RPMI8226 (cell line): ENCODE results near the gene PTPRT.

Experiments
- DNase-seq: peaks from one replicate; pipeline ENCODE4 v3.0.0-alpha.2; 2015

The PTPRT gene

DNA sequence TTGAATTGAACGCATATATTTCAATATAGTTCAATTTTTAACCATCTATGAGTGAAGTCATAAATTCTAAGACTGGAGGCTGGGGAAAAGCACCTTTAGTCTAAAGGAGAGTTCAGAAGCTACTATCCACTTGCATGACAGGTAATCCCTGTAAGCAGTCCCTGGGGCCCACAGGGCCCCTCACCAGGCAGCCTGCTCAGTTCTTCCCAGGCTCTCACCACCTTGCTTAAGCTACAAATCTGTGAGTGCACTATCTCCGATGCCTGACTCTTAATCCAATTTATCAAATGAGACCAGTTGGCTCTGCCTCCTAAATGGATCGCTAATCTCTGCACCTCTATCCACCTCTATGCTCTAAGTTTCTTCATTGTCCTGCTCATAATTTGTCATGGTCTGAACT lies 413.8 kb downstream of the PTPRT start:
- no peak for DNase-seq

DNA sequence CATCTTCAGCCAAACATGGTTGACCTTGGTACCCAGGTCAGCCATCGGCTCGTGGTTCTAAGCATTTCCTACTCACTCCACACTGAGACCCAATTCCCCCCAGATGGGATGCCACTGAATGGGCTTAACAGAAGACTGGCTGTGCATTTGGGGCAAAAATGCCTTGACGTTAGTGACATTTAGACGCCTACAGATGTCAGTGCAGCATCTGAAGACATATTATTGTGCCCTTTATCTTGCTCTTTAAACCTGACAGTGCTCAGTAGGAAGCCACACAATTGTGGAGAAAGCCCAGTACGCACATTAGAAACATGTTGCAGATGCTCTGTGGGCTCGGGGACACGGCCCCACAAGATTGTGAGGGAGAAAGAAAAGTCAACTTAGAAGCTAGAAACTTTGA lies 414.7 kb downstream of the PTPRT start:
- no peak for DNase-seq

DNA sequence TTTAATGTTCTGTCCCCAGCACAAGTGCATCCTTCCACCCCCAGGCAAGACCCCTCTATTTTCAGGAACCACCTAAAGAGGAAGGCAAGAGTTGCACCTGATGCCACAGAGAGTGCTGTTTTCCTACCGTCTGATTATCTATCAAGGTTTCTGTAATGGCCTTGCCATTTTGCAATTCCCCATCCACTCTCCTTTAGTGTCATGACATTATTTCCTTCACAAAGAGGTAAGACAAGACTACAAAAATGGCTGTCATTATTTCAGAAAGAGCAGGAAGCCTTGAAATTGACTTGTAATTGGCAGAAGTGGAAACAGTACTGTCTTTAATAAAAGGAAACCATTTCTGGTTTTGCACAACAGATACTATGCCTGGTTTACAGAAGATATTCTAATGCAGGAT lies 426.7 kb downstream of the PTPRT start:
- no peak for DNase-seq

DNA sequence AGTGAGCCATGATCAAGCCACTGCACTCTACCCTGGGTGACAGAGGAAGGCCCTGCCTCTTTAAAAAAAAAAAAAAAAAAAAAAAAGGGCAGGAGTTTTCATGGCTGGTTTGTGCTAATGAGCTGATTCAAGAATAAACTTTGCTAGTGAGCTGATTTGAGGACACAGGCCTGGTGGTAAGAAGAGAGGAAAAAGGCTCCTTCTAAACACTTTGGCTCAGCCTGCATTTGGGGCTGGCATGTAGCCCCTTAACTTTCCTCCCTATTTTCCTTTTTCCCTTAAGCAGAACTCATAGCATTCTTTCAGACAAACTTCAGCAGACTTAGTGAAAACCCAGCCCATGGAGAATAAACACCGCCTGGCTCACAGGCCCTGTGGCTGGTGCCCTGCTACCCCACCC lies 432.7 kb downstream of the PTPRT start:
- no peak for DNase-seq

DNA sequence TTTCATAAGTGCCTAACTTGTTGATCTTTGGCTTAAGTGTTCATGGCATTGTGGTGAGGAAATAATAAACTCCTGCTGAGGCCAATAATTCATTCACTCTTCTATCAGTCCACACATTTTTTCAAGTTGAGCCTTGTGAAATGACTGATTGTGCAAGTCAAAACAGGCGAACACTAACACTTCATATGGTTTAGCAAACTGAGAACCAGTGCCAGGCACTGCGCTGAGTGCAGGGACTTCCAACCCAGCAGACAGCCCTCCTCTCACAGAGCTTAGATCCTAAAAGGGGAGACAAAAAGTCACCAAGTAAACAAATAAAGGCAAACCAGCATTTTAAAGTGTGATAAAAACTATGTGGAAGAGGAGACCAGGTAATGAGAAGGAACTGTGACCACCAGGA lies 435.0 kb downstream of the PTPRT start:
- no peak for DNase-seq

DNA sequence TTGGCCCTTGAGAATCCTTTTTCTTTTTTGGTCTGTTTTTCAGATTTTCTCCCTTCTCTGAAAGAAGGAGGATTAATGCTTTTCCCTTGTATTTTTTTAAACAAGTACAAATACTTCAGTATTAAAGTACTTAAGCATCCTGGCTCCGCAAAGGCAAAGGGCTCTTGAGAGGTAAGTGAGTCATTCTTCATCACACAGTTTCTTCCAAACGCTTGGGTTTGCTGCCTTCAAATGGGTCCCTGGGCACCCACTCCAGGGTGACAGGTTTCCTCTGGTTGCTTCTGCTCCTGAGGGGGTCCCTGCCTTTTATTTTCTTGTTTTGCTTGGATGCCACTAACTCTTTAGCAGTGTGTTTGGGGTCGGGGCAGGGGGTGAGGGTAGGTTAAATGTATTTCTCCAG lies 437.1 kb downstream of the PTPRT start:
- DNase-seq, result no peak

DNA sequence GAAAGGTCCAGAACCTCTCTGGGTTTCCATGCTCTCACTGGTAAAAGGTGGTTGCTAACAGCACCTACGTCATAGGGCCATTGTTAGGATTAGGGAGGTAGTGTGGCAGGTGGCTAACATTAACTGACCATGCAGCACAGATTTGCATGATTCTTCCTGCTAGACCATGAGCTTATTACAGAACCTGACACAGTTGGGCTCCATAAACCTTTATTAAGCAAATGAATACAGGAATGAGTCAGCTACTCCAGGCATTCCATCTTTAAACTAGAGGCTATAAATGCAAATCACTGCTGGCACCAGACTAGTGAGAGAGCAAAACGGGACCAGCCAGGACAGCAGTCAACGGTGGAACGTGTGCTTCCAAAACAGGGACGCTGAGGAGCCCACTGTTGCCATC lies 440.1 kb downstream of the PTPRT start:
- DNase-seq, result no peak

DNA sequence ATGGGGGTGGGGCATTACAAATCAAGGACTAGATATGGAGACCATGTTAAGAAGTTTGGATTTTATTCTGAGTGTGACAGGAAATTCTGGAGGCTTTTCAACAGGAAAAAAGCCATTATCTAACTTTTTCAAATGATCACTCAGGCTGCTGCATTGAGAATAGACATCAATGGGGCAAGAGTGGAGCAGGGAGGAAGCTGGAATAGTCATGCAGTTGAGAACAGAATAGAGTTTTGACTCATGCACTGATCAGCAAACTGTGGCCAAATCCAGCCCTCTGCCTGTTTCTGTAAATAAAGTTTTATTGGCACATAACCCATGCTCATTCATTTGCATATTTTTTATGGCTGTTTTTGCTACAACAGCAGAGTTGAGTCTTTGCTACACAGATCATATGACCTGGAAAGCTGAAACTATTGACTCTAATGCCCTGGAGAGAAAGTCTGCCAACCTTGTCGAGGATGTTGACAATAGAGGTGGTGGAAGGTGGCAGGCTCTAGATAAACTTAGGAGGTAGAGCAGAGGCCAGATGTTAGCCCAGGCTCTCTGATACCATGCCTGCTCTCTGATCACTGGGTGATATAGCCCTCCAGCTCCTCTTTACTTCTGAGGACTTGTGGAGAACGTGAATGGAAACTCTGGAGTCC lies 441.8 kb downstream of the PTPRT start:
- DNase-seq, result no peak

DNA sequence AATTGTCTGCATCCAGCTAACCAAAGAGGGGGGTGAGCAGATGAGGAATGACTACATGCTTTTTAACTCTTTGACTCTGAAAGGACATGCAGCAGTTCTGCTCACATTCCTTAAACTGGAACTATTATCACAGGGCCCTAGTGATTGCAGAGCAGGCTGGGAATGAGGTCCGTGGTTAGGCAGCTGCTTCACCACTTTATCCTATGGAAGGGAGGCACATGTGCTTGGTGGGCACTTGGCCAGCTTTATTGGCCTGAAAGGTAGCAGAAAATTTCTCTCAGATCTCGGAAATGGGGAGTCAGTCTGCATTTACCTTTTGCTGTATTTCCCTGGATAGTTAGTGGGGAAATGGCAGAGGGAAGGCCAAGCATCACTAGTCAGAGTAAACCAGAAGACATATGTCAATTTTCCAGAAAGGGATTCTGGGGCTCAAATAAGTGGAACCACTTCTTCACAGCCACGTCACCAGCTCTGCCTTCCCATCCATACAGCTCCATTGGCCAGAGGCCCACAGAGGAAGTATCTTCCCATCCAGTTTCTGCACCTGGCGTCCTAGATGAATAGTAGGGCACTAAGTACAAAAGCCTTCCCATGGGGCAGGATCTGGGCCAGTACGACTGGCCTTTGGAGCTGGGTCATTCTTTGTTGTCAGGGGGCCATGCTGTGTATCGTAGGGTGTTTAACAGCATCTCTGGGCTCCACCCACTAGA lies 444.8 kb downstream of the PTPRT start:
- DNase-seq, result no peak

DNA sequence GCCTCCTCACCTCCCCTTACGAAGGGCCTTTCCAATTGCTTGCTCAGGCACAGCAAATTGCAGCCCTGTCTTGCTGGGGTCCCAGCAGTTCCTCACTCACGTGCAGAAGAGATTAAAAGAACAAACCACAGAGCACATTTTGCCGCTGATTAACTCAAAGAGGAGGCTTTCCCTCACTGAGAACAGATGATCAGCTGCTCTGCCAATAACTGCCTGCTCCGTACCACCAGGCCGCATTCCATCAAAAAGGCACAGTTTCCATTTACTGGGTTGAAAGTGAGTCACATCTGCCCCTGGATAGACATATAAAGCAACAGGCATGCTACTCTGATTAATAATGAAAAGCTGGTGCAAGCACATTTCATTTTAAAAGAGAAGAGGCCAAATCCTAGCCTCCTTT lies 446.8 kb downstream of the PTPRT start:
- DNase-seq, result no peak

DNA sequence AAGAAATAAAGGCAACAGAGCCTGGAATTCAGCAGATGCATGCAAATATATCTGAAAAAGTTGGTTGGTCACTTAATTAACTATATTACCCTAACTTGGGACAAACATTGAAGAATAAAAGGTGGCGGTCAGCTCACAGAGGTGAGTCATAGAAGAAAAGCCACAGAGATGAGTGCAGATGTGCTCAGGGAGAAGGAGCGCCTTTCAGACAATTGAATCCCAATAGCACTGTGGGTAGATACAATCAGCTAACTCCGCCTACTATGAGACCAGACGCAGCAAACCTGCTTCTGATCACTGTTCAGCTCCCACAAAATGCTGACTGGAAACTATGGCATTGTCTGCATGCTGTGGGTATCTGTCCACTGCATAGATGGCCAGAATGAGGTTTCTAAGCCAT lies 447.8 kb downstream of the PTPRT start:
- DNase-seq, result no peak

DNA sequence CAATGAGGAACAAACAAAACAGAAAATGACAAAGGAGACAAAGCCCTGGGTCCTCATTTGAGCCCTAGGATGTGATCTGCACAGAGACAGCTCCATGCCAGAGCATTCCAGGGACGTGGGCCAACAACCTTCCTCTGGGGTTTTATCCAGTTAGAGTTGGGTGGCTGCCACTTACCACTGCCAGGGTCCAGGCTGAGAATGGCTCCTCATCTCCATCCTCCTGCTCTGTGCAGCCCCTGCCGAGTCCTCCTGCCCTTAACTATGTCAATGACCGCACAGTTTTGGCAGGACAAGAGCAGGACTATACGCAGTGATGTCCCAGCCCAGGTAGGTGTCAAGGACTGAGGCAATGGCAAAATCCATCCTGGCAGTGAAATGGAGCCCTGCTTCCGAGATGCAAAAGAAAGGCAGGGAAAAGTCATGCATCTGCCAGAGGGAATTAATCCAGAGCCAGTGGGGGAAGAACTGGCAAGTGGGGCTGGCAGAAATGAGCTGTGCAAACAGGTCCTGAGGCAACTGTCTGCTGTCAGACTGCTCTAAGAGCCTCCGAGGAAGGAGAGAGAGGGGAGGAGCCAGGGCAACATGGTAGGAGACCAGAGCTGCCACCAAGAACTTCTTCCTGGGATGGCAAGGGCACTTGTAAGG lies 449.4 kb downstream of the PTPRT start:
- DNase-seq, result no peak

DNA sequence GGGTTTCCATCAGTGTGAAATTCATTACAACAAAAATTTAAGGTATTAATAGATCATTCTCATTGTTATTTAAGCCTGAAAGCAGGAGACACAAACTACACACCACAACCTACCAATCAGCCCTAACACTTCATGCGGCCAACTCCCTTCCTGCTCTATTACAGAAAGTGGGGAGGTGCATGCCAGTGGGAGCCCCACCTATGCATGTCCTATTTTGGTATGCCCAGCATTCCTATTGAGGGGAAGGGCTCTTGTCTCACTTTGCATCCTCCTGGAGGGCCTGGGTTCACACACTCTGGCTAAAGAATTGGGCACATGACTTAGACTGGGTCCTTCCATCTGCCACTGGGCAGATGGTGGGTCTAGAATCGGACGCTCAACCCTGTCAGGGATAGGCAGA lies 450.0 kb downstream of the PTPRT start:
- DNase-seq, result no peak

DNA sequence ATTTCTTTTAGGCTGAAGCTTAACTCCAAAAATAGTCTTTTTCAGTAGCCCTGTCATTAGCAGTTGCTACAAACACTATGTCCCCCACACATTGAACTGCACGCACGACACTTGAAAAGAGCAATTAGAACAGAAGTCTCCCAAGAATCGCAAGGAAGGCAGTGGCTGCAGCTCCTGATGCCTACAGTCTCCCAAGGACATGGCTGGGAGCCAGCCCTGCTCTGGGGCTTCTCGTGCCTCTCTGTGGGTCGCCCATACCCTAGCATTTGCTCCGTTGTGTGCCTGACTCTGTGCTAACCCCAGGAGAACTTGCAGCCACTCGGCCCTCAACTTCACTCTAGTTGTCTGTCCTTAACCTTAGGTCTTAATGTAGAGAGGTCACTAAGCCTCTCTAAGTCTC lies 454.2 kb downstream of the PTPRT start:
- DNase-seq, result no peak

DNA sequence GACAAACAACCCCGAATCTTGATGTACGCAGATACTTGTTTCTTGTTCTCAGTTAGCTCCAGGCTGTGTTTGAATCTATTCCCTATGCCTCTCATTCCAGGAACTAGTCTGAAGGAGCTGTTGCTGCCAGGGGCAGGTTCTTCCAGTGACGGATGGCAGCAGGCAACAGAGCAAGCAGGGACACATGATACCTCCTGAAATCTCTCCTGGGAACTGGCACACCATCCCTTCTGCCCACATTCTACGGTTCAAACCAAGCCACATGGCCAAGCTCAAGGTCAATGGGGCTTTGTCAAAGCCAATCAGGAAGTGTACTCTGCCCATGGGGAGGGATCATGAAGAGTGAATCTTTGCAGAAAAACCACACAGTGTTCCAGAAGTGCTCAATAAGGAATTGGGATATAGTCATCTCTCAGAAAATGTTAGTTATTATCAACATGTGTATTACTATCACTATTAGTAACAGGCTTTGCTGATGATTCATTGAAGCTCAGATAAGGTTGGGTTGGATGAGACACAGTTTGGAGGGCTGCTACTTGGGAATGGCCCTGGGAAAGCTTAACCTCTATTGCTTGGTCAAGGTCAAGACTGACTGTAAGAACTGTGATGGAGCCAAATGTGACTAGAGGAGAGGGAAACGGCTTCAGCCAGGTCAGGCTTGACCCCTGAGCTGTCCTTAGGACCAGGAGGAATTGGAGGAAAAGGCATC lies 454.9 kb downstream of the PTPRT start:
- no peak for DNase-seq

DNA sequence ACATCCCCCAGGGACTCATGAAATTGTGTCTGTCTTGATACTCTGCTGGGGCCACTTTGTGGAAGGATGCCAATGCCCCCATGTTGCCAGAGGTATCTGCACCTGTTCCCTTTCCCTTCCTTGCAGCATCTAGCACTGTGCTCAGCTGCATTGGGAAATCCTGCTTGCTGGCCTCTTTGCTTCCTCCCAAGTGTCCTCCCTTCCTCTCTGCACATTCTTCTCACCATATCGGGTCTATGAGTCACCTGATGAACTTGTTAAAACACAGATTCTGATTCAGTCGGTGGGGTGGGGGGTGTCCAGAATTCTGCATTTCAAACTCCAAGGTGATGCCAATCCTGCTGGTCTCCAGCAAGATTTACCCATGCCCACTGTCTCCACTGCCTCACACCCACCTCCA lies 467.8 kb downstream of the PTPRT start:
- DNase-seq, result no peak

DNA sequence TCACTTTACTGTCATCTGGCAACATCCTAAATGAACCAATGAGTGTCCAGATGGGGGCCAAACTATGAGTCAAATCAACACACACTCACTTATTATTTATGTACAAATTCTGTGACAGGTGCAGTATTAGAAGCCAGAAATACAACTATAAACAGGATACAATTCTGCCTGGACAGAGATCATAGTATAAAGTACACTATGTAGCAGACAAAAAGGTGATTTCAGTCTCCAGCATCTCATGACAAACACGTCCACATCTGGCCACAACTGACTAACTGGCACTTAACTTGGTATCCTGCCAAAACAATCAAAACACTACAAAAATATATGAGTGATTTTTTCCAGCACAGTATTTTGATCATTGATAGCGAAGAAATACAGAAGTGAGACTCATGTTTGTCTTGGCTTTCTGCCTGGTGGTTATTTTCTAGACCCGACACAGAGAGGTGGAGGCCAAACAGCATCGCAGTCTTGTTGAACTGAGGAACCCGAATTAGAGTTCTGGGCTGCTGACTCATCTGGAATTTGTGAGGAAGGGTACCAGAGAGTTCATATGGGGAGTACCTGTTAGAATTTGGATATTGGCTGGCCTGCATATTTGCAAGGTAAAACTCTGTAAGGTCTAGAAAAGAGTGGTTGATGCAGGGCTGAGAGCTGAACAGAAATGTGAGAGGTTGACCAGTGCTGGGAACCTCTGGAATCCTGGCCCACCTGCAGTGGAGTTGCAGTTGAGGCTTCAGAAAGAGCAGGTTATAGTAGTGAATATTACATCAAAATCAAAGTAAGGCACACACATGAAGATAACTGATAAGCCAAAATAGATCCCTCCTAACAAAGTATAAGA lies 475.2 kb downstream of the PTPRT start:
- DNase-seq, result peak; percentile 74

DNA sequence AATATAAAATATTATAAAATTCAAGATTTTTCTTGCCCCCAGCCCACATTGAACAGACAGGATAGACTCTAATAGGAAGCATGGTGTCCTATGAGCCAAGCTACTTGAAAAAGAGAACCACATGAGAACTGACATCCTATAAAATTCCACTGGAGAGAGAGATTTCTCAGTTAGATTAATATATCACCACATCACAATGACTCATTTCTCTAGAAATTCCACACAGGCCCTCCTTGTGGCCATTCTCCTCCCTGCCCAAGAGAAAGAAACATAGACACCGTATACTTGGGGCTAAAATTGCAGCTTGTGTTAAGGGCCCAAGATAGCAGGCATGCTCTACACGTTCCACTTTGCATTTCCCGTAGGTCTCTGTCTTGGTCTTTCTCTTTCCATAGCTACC lies 481.4 kb downstream of the PTPRT start:
- DNase-seq, result no peak

DNA sequence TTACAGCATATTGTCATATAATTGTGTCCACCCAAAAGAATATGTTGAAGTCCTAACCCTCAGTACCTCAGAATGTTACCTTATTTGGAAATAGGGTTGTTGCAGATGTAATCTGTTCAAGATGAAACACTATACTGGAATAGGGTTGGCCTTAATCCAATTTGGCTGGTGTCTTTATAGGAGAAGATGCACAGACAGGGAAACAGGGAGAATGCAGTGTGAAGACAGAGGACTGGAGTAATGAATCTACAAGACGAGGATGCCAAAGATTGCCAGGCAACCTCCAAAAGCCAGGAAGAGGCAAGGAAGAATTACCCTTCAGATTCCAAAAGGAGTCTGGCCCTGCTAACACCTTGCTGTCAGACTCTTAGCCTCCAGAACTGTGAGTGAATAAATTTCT lies 482.9 kb downstream of the PTPRT start:
- DNase-seq, result no peak

DNA sequence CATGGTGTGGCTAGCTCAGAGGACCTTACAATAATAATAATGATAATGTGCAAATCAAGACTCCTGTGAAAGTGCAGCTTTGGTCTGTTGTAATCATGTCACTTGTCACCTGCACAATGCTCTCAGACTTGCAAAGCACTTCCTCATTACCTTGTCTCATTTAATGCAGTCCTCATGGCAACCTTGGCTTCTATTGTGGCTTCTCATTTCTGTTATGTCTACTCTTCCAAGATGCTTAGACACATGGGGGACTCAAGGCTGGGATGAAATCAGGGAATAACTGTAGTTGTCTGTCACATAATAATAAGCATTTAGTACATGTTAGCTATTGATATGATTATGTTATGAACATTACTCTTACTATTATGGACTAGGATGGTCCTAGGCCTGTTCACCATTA lies 484.2 kb downstream of the PTPRT start:
- DNase-seq, result no peak

DNA sequence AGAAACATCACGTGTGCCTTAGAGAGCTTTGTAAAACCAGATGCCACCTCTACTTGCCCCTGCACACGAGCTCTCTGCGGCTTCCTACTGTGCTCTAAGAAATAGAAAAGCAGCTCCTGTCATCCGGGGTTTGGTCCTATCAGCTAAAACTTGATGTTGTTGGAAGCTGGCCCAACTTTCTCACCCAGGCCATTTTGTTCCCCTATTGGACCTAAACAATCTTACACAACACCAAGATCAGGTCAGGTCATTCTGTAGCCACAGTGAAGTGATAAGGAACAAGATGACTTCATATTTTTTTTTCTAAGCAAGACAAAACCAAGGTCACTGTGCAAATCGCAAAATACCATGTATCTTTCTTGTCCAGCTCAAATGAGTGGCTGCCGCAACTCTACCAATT lies 486.0 kb downstream of the PTPRT start:
- DNase-seq, result no peak

DNA sequence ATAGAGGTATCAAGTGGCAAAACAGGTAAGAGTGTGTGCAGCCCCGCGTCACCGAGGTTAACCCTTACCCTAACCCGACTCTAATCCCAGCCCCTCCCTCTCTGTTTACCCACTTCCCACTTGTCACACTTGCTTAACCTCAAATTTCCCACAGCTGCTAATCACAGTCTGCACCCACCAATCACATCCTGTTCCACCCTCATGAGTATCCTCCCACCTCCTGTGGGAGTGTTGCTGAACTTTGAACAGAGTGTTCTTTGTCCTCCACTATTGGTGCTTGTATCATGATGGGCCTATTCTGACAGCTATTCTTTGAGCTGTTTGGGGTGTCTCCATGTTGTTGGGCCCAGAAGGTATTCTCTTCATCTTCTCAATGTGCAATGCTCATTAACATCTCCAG lies 487.8 kb downstream of the PTPRT start:
- no peak for DNase-seq

DNA sequence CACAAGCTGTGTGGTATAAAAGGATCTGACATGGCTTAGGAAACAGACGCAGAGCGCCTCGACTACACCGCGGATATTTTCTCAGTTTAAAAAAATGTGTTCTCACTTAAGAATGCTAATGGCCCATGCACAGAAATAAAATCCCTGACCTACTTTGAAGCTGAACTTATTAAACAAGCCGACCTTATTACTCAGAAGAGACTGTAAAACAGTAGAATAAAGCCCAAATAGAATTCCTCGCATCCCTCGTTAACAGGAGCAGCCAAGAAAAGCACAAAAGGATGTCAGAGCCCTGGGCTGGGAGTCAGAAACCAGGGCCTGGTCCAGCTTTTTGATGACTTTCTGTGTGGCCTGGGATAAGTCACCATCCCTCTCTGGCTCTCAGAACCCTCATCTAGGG lies 489.3 kb downstream of the PTPRT start:
- no peak for DNase-seq
